Common myeloid progenitor, CD34-positive (primary cell): ENCODE measurements around the gene AEBP1.
A peak's percentile ranks its signal among the peaks of the same experiment; 100 is the strongest.

Source experiments
- CTCF ChIA-PET: fragments of 350-600 bp; sonication (Branson Sonifier 250); formaldehyde crosslinking; loops from one replicate; lab custom pipeline; 2021; ENCODE audit warnings: antibody characterized with exemption; lab: Charles Lee
- POLR2A ChIA-PET: fragments of 350-600 bp; sonication (Branson Sonifier 250); formaldehyde crosslinking; loops from one replicate; lab custom pipeline; 2021; ENCODE audit warnings: antibody characterized with exemption; lab: Charles Lee
- DNase-seq, 3 donors: peaks; one replicate each; pipeline versions ENCODE4 v3.0.0 to v3.0.0-alpha.2; 2013
- H3K27ac ChIP-seq, 2 experiments: 1 replicate in 1 of 2; 2 replicates in 1 of 2; pipeline ENCODE4 v1.7.0; 2013; ENCODE audit warnings: inconsistent platforms in 2 of 2, low read length in 2 of 2, mild to moderate bottlenecking in 2 of 2, low read depth in 1 of 2, moderate library complexity in 1 of 2; ENCODE audit not compliant: severe bottlenecking in 2 of 2, insufficient read depth in 1 of 2, poor library complexity in 1 of 2
- H3K27me3 ChIP-seq, 5 experiments: replicated peaks in 2 of 5; 1 replicate in 3 of 5; 2 replicates in 2 of 5; pipeline versions ENCODE4 v1.6.1 to v1.7.0; 2013; ENCODE audit warnings: low read length in 4 of 5, mild to moderate bottlenecking in 2 of 5, moderate library complexity in 2 of 5, inconsistent platforms in 1 of 5; ENCODE audit not compliant: insufficient read depth in 5 of 5, control insufficient read depth in 4 of 5
- H3K36me3 ChIP-seq, 4 experiments: 1 replicate in 2 of 4; 2 replicates in 2 of 4; pipeline versions ENCODE4 v1.6.1 to v1.7.0; 2013; ENCODE audit warnings: low read length in 3 of 4, control low read depth in 1 of 4, mild to moderate bottlenecking in 1 of 4; ENCODE audit not compliant: control insufficient read depth in 4 of 4, insufficient read depth in 4 of 4
- H3K4me1 ChIP-seq, 4 experiments: 1 replicate in 3 of 4; 2 replicates in 1 of 4; pipeline versions ENCODE4 v1.6.1 to v1.7.1; 2013; ENCODE audit warnings: low read length in 3 of 4, mild to moderate bottlenecking in 3 of 4, control low read depth in 1 of 4, inconsistent platforms in 1 of 4, moderate library complexity in 1 of 4; ENCODE audit not compliant: control insufficient read depth in 4 of 4, insufficient read depth in 4 of 4; ENCODE audit errors: control extremely low read depth in 1 of 4
- H3K4me3 ChIP-seq, 7 experiments: 1 replicate in 4 of 7; 2 replicates in 3 of 7; pipeline versions ENCODE4 v1.5.1 to v1.7.0; 2013; ENCODE audit warnings: mild to moderate bottlenecking in 7 of 7, low read length in 6 of 7, moderate library complexity in 6 of 7, inconsistent platforms in 2 of 7, low read depth in 2 of 7, control low read depth in 1 of 7; ENCODE audit not compliant: insufficient read depth in 4 of 7, control insufficient read depth in 1 of 7; ENCODE audit errors: extremely low read depth in 1 of 7
- H3K9me3 ChIP-seq, 5 experiments: 1 replicate in 4 of 5; 2 replicates in 1 of 5; pipeline versions ENCODE4 v1.6.1 to v1.7.1; 2013; ENCODE audit warnings: low read length in 4 of 5, mild to moderate bottlenecking in 2 of 5, inconsistent platforms in 1 of 5, low read depth in 1 of 5, moderate library complexity in 1 of 5; ENCODE audit not compliant: control insufficient read depth in 4 of 5, insufficient read depth in 2 of 5; ENCODE audit errors: control extremely low read depth in 1 of 5
- WGBS: methylation state at CpG from one replicate; pipeline ENCODE4 v1.1.5; 2013; ENCODE audit not compliant: insufficient coverage; 5-methylcytosine and 5-hydroxymethylcytosine counted together

The AEBP1 gene

DNA sequence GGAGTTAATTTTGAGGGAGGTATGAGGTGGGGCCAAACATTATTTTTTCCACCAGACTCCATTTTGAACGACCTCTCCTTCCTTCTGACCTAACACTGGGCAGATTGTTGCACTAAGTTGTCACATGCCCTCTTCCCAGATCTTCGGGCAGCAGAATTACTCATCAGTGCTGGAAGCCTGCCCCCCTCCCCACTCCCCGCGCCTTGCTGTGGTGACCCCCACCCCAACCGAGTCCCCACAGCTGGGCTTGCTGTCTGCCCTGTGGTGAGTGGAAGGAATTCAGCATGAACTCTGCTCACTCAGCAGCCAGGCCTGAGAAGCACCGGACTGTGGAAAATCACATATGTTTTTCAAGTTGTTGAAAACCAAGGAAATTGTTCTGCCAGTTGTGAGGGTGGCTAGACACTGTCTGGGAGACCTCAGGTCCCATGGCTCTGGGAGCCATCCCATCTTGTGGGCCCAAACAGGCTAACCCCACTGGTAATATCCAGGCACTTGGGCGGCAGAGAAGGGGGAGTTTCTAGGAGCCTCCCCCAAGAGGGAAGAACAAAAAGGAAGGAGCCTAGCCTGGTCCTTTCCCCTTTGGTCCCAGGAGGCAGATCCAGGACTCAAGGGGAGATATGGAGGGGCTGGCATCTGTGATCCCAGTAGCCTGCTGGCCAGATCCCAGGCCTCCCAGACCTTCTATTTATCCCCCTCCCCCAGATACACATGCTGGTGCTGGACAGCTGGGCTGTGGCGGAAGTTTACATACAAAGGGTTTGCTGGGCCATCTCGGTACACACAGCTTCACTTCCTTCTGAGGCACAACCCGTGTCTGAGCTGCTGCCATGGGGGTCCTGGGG lies 3.5 kb upstream of the AEBP1 start:
- no peak overlapping the region for H3K27ac ChIP-seq
- no peaks in the 10 kb centered on the region for H3K27me3 ChIP-seq
- CTCF ChIA-PET, result interaction anchor here (0.9 to 1.0 kb wide), 2 partner anchors 9 to 15 kb away, joined by 3 to 4 read pairs; no protein-coding TSS in a partner anchor
- no peak for DNase-seq
- H3K4me3 ChIP-seq, result no peak overlapping the region
- POLR2A ChIA-PET, result no interaction called here
- no peaks in the 10 kb centered on the region for H3K36me3 ChIP-seq
- peaks cover 9 to 47% (median 32%) of the 10 kb centered on the region in 4 experiments for H3K4me1 ChIP-seq
- WGBS, result 85% methylated on average over 7 of the region's 10 CpGs
- H3K9me3 ChIP-seq, result no peaks in the 10 kb centered on the region

DNA sequence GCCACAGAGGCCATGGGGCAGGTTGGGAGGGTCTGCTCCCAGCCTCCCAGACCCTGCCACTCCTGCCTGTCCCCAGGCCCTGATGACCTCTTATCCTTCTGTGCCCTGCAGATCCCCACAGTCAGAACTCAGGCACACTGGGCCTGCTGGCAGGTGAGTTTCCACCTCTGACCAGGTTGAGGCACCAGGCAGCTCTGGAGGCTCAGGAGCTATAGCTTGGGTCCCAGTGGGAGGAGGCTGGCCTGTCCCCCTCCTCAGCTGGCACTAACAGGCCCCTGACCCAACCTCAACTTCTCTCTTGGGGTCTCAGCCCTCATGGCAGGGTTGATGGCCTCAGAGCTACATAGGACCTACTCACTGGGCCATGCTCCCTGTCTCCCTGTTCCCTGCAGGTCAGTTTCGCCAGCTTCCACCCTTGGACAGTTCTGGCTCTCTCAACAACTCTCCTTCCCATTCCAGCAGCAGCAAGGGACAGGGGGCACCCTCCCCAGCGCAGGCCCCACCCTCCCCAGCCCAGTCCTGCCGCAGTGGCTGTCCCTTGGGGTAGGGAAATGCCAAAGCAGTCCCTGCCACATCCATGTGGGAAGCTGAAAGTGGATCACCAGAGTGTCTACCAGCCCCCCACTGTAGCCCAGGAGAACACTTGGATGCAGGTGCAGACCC lies 2.7 kb upstream of the AEBP1 start:
- no peak overlapping the region for H3K27ac ChIP-seq

GRCh38 chr7:44101966-44102845 lies 1.9 kb upstream of the AEBP1 start:
- DNase-seq, result no peak
- POLR2A ChIA-PET, result no interaction called here
- peaks cover 9 to 40% (median 26%) of the 10 kb centered on the region in 4 experiments for H3K4me1 ChIP-seq
- H3K36me3 ChIP-seq, result peaks cover 0 to 3% (median 0%) of the 10 kb centered on the region in 4 experiments
- no peak overlapping the region for H3K4me3 ChIP-seq
- no peaks in the 10 kb centered on the region for H3K27me3 ChIP-seq
- WGBS, result 97% methylated on average over 14 of the region's 14 CpGs
- H3K9me3 ChIP-seq, result no peaks in the 10 kb centered on the region
- CTCF ChIA-PET, result interaction anchor here (1.0 to 1.4 kb wide), 3 partner anchors 14 to 17 kb away, joined by 3 to 4 read pairs (median 4); no protein-coding TSS in a partner anchor
- no peak overlapping the region for H3K27ac ChIP-seq

More for the DNA sequence above, 2.7 kb upstream of the AEBP1 start:
- Histone ChIP-seq H3K4me3 (no peak overlapping the region), H3K4me1 (peaks cover 9 to 48% (median 32%) of the 10 kb centered on the region in 4 experiments), H3K9me3 (no peaks in the 10 kb centered on the region), H3K27me3 (no peaks in the 10 kb centered on the region), H3K36me3 (no peaks in the 10 kb centered on the region)
- WGBS, result 100% methylated on average over 1 of the region's 3 CpGs
- ChIA-PET POLR2A (no interaction called here), CTCF (interaction anchor here (0.9 to 1.0 kb wide), 3 partner anchors 10 to 15 kb away, joined by 3 to 4 read pairs (median 3); no protein-coding TSS in a partner anchor)
- no peak for DNase-seq

GRCh38 chr7:44102846-44103565 lies 1.1 kb upstream of the AEBP1 start:
- 76% methylated on average over 8 of the region's 8 CpGs for WGBS
- no peak for DNase-seq
- Histone ChIP-seq H3K36me3 (peaks cover 0 to 3% (median 0%) of the 10 kb centered on the region in 4 experiments), H3K9me3 (no peaks in the 10 kb centered on the region), H3K4me3 (peak overlapping the region in 2 of 7 experiments; percentile 55 to 70), H3K4me1 (peaks cover 5 to 32% (median 18%) of the 10 kb centered on the region in 4 experiments), H3K27ac (no peak overlapping the region), H3K27me3 (no peaks in the 10 kb centered on the region)
- ChIA-PET POLR2A (no interaction called here), CTCF (interaction anchor here (1.0 to 1.4 kb wide), 2 partner anchors 16 to 18 kb away, joined by 3 to 4 read pairs; no protein-coding TSS in a partner anchor)

GRCh38 chr7:44103566-44103922 lies 601 bp upstream of the AEBP1 start:
- POLR2A ChIA-PET, result no interaction called here
- WGBS, result 73% methylated on average over 7 of the region's 8 CpGs
- Histone ChIP-seq H3K4me1 (peaks cover 3 to 30% (median 18%) of the 10 kb centered on the region in 4 experiments), H3K27ac (no peak overlapping the region), H3K9me3 (no peaks in the 10 kb centered on the region), H3K36me3 (peaks cover 0 to 7% (median 0%) of the 10 kb centered on the region in 4 experiments), H3K4me3 (peak overlapping the region in 5 of 7 experiments; percentile 1 to 70 (median 54)), H3K27me3 (no peaks in the 10 kb centered on the region)
- CTCF ChIA-PET, result no interaction called here
- no peak for DNase-seq
